H9 (cell line): Measurements from ENCODE around the gene C3orf52. TPM values are rescaled to one million over a fixed set of nuclear protein-coding genes. Genes with fewer than 3 reads are reported as not detected.

Source experiments
- DNase-seq: peaks from one replicate; pipeline ENCODE4 v3.0.0-alpha.2; 2017
- H2AFZ ChIP-seq: one replicate; pipeline ENCODE4 v1.6.1; 2013; ENCODE audit warnings: mild to moderate bottlenecking, low read length, control low read depth, moderate library complexity
- H2AK5ac ChIP-seq: 2 replicates; pipeline ENCODE4 v1.6.1; 2013; ENCODE audit warnings: low read length, control low read depth, mixed read lengths; ENCODE audit not compliant: insufficient read length
- H2BK120ac ChIP-seq: one replicate; pipeline ENCODE4 v1.6.1; 2013; ENCODE audit warnings: low read depth, mild to moderate bottlenecking, low read length, control low read depth, inconsistent platforms; ENCODE audit not compliant: poor library complexity, severe bottlenecking
- H2BK12ac ChIP-seq: 2 replicates; pipeline ENCODE4 v1.6.1; 2013; ENCODE audit warnings: low read length, control low read depth, mixed read lengths, low read depth; ENCODE audit not compliant: insufficient read length
- H2BK15ac ChIP-seq: 2 replicates; pipeline ENCODE4 v1.6.1; 2013; ENCODE audit warnings: low read depth, low read length, control low read depth
- H2BK20ac ChIP-seq: one replicate; pipeline ENCODE4 v1.6.1; 2013; ENCODE audit warnings: low read depth, mild to moderate bottlenecking, low read length, control low read depth, inconsistent platforms; ENCODE audit not compliant: poor library complexity, severe bottlenecking
- H2BK5ac ChIP-seq: 2 replicates; pipeline ENCODE4 v1.6.1; 2013; ENCODE audit warnings: low read length, control low read depth, mixed read lengths; ENCODE audit not compliant: insufficient read length
- H3K14ac ChIP-seq: 2 replicates; pipeline ENCODE4 v1.6.1; 2013; ENCODE audit warnings: low read length, control low read depth; ENCODE audit not compliant: insufficient read depth
- H3K18ac ChIP-seq: 2 replicates; pipeline ENCODE4 v1.6.1; 2013; ENCODE audit warnings: low read depth, mild to moderate bottlenecking, mixed read lengths, low read length, control low read depth; ENCODE audit not compliant: insufficient read length
- H3K23ac ChIP-seq: 2 replicates; pipeline ENCODE4 v1.6.1; 2013; ENCODE audit warnings: low read length, control low read depth, mixed read lengths, low read depth; ENCODE audit not compliant: insufficient read length
- H3K23me2 ChIP-seq: 2 replicates; pipeline ENCODE4 v1.6.1; 2013; ENCODE audit warnings: low read depth, mild to moderate bottlenecking, mixed read lengths, low read length, control low read depth; ENCODE audit not compliant: insufficient read length, poor library complexity, severe bottlenecking
- H3K27ac ChIP-seq: 2 replicates; pipeline ENCODE4 v1.5.1; 2013; ENCODE audit warnings: low read length, control low read depth, mixed read lengths, low read depth; ENCODE audit not compliant: insufficient read length
- H3K27me3 ChIP-seq: 2 replicates; pipeline ENCODE4 v1.6.1; 2013; ENCODE audit warnings: low read length, control low read depth, inconsistent platforms; ENCODE audit not compliant: insufficient read depth
- H3K4ac ChIP-seq: 2 replicates; pipeline ENCODE4 v1.6.1; 2013; ENCODE audit warnings: low read depth, mild to moderate bottlenecking, control low read depth, inconsistent platforms, low read length, moderate library complexity
- H3K4me1 ChIP-seq: 2 replicates; pipeline ENCODE4 v1.6.1; 2013; ENCODE audit warnings: low read length, control low read depth, inconsistent platforms; ENCODE audit not compliant: insufficient read depth
- H3K4me2 ChIP-seq: 2 replicates; pipeline ENCODE4 v1.6.1; 2013; ENCODE audit warnings: low read length, control low read depth, mixed read lengths; ENCODE audit not compliant: insufficient read length, insufficient read depth
- H3K56ac ChIP-seq: 2 replicates; pipeline ENCODE4 v1.6.1; 2013; ENCODE audit warnings: low read depth, mild to moderate bottlenecking, mixed read lengths, low read length, control low read depth; ENCODE audit not compliant: insufficient read length
- H3K79me1 ChIP-seq: 2 replicates; pipeline ENCODE4 v1.6.1; 2013; ENCODE audit warnings: low read depth, mild to moderate bottlenecking, moderate library complexity, low read length, control low read depth, inconsistent platforms; ENCODE audit not compliant: insufficient read depth, poor library complexity, severe bottlenecking
- H3K79me2 ChIP-seq: 2 replicates; pipeline ENCODE4 v1.6.1; 2013; ENCODE audit warnings: low read length, control low read depth, inconsistent platforms; ENCODE audit not compliant: insufficient read depth
- H3K9ac ChIP-seq: 2 replicates; pipeline ENCODE4 v1.6.1; 2013; ENCODE audit warnings: low read length, control low read depth, mixed read lengths; ENCODE audit not compliant: insufficient read length; ENCODE audit errors: extremely low read depth
- H3K9me3 ChIP-seq: one replicate; pipeline ENCODE4 v1.6.1; 2013; ENCODE audit warnings: low read depth, low read length, inconsistent platforms; ENCODE audit not compliant: control insufficient read depth
- H3T11ph ChIP-seq: one replicate; pipeline ENCODE4 v1.6.1; 2013; ENCODE audit warnings: mild to moderate bottlenecking, low read length, control low read depth, inconsistent platforms
- H4K20me1 ChIP-seq: one replicate; pipeline ENCODE4 v1.6.1; 2013; ENCODE audit not compliant: control insufficient read depth, insufficient read length, insufficient read depth
- H4K5ac ChIP-seq: 2 replicates; pipeline ENCODE4 v1.6.1; 2013; ENCODE audit warnings: low read depth, mild to moderate bottlenecking, mixed read lengths, low read length, control low read depth; ENCODE audit not compliant: insufficient read length
- H4K8ac ChIP-seq: replicated peaks from 2 replicates; pipeline ENCODE4 v1.6.1; 2013; ENCODE audit warnings: low read length, control low read depth, mixed read lengths, low read depth; ENCODE audit not compliant: insufficient read length
- H4K91ac ChIP-seq: 2 replicates; pipeline ENCODE4 v1.6.1; 2013; ENCODE audit warnings: low read depth, mild to moderate bottlenecking, moderate library complexity, mixed read lengths, low read length, control low read depth; ENCODE audit not compliant: insufficient read length
- H3K27ac Mint-ChIP-seq, 3 experiments: 2 replicates in 2 of 3; 3 replicates in 1 of 3; pipeline ENCODE4 v1.8.0; 2020 to 2021; ENCODE audit warnings: mixed read lengths in 3 of 3, mild to moderate bottlenecking in 1 of 3, moderate library complexity in 1 of 3
- H3K27me3 Mint-ChIP-seq: 2 replicates; pipeline ENCODE4 v1.8.0; 2021; ENCODE audit warnings: low read depth, mild to moderate bottlenecking, moderate library complexity, mixed read lengths
- H3K36me3 Mint-ChIP-seq, 3 experiments: 2 replicates in 2 of 3; 3 replicates in 1 of 3; pipeline ENCODE4 v1.8.0; 2020 to 2021; ENCODE audit warnings: low read depth in 3 of 3, mixed read lengths in 3 of 3; ENCODE audit not compliant: insufficient read depth in 1 of 3
- H3K4me1 Mint-ChIP-seq, 2 experiments: 2 replicates each; pipeline ENCODE4 v1.8.0; 2020; ENCODE audit warnings: mixed read lengths in 2 of 2
- H3K4me3 Mint-ChIP-seq, 2 experiments: 2 replicates in 1 of 2; 3 replicates in 1 of 2; pipeline ENCODE4 v1.8.0; 2020 to 2021; ENCODE audit warnings: mild to moderate bottlenecking in 2 of 2, mixed read lengths in 2 of 2, moderate library complexity in 1 of 2
- H3K9me3 Mint-ChIP-seq, 2 experiments: 2 replicates in 1 of 2; 3 replicates in 1 of 2; pipeline ENCODE4 v1.8.0; 2020; ENCODE audit warnings: mild to moderate bottlenecking in 2 of 2, mixed read lengths in 2 of 2, moderate library complexity in 1 of 2
- CTCF ChIP-seq: fragments of 200-600 bp; sonication (generic); conservative IDR thresholded peaks from 3 replicates; pipeline ENCODE4 v1.8.0; 2021; ENCODE audit warnings: antibody characterized with exemption, mild to moderate bottlenecking
- WGBS: extraction: QIAGEN DNeasy Blood & Tissue Kit; methylation state at CpG from one replicate; pipeline ENCODE4 v1.1.7; 2013; ENCODE audit warnings: missing lambda C conversion rate, low lambda C conversion rate, mixed read lengths; ENCODE audit not compliant: insufficient read length; ENCODE audit errors: extremely low coverage; 5-methylcytosine and 5-hydroxymethylcytosine counted together
- total RNA-seq: library from RNA; stranded (reverse); gene quantifications from 2 replicates; pipeline ENCODE4 v1.2.1, GENCODE V29; 2021

C3orf52 gene
- total RNA-seq, 1 experiment from 2014 or later, result 11.2 TPM

- TF ChIP-seq CTCF, result no peak
- Mint-ChIP-seq H3K4me3 (no peak overlapping the region), H3K36me3 (peaks cover 10 to 18% (median 14%) of the 10 kb centered on the region in 3 experiments; a peak in 4 of 7 replicates), H3K27me3 (no peaks in the 10 kb centered on the region), H3K9me3 (no peaks in the 10 kb centered on the region), H3K27ac (no peak overlapping the region), H3K4me1 (peaks cover 26 to 28% of the 10 kb centered on the region in 2 experiments)
- H3K56ac ChIP-seq, result no peak overlapping the region
- H3K79me1 ChIP-seq, result no peaks in the 10 kb centered on the region
- H3K18ac ChIP-seq, result no peak overlapping the region
- H3K9ac ChIP-seq, result no peak overlapping the region
- no peak overlapping the region for H4K91ac ChIP-seq
- no peak for DNase-seq
- no peak overlapping the region for H4K5ac ChIP-seq
- H2BK120ac ChIP-seq, result no peak overlapping the region
- H3K4ac ChIP-seq, result no peak overlapping the region
- H3K4me2 ChIP-seq, result no peak overlapping the region
- no peak overlapping the region for H2BK20ac ChIP-seq
- no peaks in the 10 kb centered on the region for H3K27me3 ChIP-seq
- H3K23me2 ChIP-seq, result no peaks in the 10 kb centered on the region
- H2AK5ac ChIP-seq, result no peak overlapping the region
- no peaks in the 10 kb centered on the region for H4K20me1 ChIP-seq
- no peak overlapping the region for H2BK15ac ChIP-seq
- H3K79me2 ChIP-seq, result no peaks in the 10 kb centered on the region
- H3T11ph ChIP-seq, result no peak overlapping the region
- H2AFZ ChIP-seq, result no peak overlapping the region
- H2BK12ac ChIP-seq, result no peak overlapping the region
- H4K8ac ChIP-seq, result no peak overlapping the region
- no peak overlapping the region for H3K23ac ChIP-seq
- H2BK5ac ChIP-seq, result no peak overlapping the region
- H3K14ac ChIP-seq, result no peak overlapping the region; the same call in 1 of the 2 replicates
- no peak overlapping the region for H3K27ac ChIP-seq
- no peaks in the 10 kb centered on the region for H3K9me3 ChIP-seq
- no peaks in the 10 kb centered on the region for H3K4me1 ChIP-seq
- WGBS, result no CpG with 5 or more reads among the region's 13 CpGs
Observed at GRCh38 chr3:112116748-112117186, 30.6 kb downstream of the C3orf52 start.
